Measurements from ENCODE around the gene PLXNA1. TPM values are rescaled to one million over a fixed set of nuclear protein-coding genes. Genes with fewer than 3 reads are reported as not detected.

Gene PLXNA1
- total RNA-seq, 1 donor from 2014 or later: 98.2 TPM

- Mint-ChIP-seq H3K36me3 (ENCODE audit: low read depth) (peaks cover 1% of the 10 kb centered on the region), H3K9me3 (ENCODE audit: low read depth) (no peaks in the 10 kb centered on the region), H3K27ac (ENCODE audit: unreplicated experiment) (no peak overlapping the region), H3K4me3 (ENCODE audit: unreplicated experiment) (no peak overlapping the region), H3K27me3 (ENCODE audit: low read depth) (no peaks in the 10 kb centered on the region), H3K4me1 (ENCODE audit: low read depth) (peaks cover 35% of the 10 kb centered on the region)
- no peak for TF ChIP-seq CTCF (IDR thresholded peaks at IDR 0.05)
- no peak for DNase-seq (ENCODE audit: low spot score)
These were observed 45.4 kb upstream of the PLXNA1 start for GRCh38 chr3:126937533-126937932.

GRCh38 chr3:126937973-126938372 lies 44.9 kb upstream of the PLXNA1 start:
- Mint-ChIP-seq H3K4me1 (ENCODE audit: low read depth) (peaks cover 35% of the 10 kb centered on the region), H3K27me3 (ENCODE audit: low read depth) (no peaks in the 10 kb centered on the region), H3K4me3 (ENCODE audit: unreplicated experiment) (no peak overlapping the region), H3K27ac (ENCODE audit: unreplicated experiment) (no peak overlapping the region), H3K9me3 (ENCODE audit: low read depth) (no peaks in the 10 kb centered on the region), H3K36me3 (ENCODE audit: low read depth) (peaks cover 1% of the 10 kb centered on the region)
- no peak for TF ChIP-seq CTCF (IDR thresholded peaks at IDR 0.05)
- no peak for DNase-seq (ENCODE audit: low spot score)

- Mint-ChIP-seq H3K36me3 (ENCODE audit: low read depth) (peaks cover 1% of the 10 kb centered on the region), H3K9me3 (ENCODE audit: low read depth) (no peaks in the 10 kb centered on the region), H3K4me1 (ENCODE audit: low read depth) (peaks cover 34% of the 10 kb centered on the region), H3K27ac (ENCODE audit: unreplicated experiment) (no peak overlapping the region), H3K27me3 (ENCODE audit: low read depth) (no peaks in the 10 kb centered on the region), H3K4me3 (ENCODE audit: unreplicated experiment) (no peak overlapping the region)
- DNase-seq (ENCODE audit: low spot score): no peak
- TF ChIP-seq CTCF (IDR thresholded peaks at IDR 0.05): no peak
These were observed 44.2 kb upstream of the PLXNA1 start for GRCh38 chr3:126938520-126939337.

GRCh38 chr3:126939338-126939718 lies 43.6 kb upstream of the PLXNA1 start:
- Mint-ChIP-seq H3K9me3 (ENCODE audit: low read depth) (no peaks in the 10 kb centered on the region), H3K4me3 (ENCODE audit: unreplicated experiment) (no peak overlapping the region), H3K36me3 (ENCODE audit: low read depth) (peaks cover 1% of the 10 kb centered on the region), H3K27me3 (ENCODE audit: low read depth) (no peaks in the 10 kb centered on the region), H3K4me1 (ENCODE audit: low read depth) (peaks cover 28% of the 10 kb centered on the region), H3K27ac (ENCODE audit: unreplicated experiment) (no peak overlapping the region)
- DNase-seq (ENCODE audit: low spot score): no peak
- TF ChIP-seq CTCF (IDR thresholded peaks at IDR 0.05): peak; percentile 27

GRCh38 chr3:126939733-126940132 lies 43.2 kb upstream of the PLXNA1 start:
- Mint-ChIP-seq H3K9me3 (ENCODE audit: low read depth) (no peaks in the 10 kb centered on the region), H3K36me3 (ENCODE audit: low read depth) (peaks cover 1% of the 10 kb centered on the region), H3K4me1 (ENCODE audit: low read depth) (peaks cover 26% of the 10 kb centered on the region), H3K27ac (ENCODE audit: unreplicated experiment) (no peak overlapping the region), H3K27me3 (ENCODE audit: low read depth) (no peaks in the 10 kb centered on the region), H3K4me3 (ENCODE audit: unreplicated experiment) (no peak overlapping the region)
- no peak for TF ChIP-seq CTCF (IDR thresholded peaks at IDR 0.05)
- DNase-seq (ENCODE audit: low spot score): no peak
